ENCODE results near the gene KPNA6. TPM values are rescaled to one million over a fixed set of nuclear protein-coding genes. Genes with fewer than 3 reads are reported as not detected.
A peak's percentile ranks its signal among the peaks of the same experiment; 100 is the strongest.

KPNA6 gene
- total RNA-seq, 1 experiment from 2014 or later = 79.9 TPM

- DNase-seq (ENCODE audit: low read depth, low spot score) (no peak), ATAC-seq (0 out of 2 replicates have a peak, but pooled peaks have one; percentile 4)
- Histone ChIP-seq H3K27me3 (ENCODE audit: insufficient read depth, low read length) (no peaks in the 10 kb centered on the region), H3K4me3 (replicated peaks in 1 of 2; ENCODE audit: low read depth in 1 of 2, low read length in 2 of 2) (no peak within 1 kb of the TSS), H3K4me2 (ENCODE audit: low read length) (0 out of 2 replicates have a peak within 1 kb of the TSS, but pooled peaks have one; percentile 15), H3K9me3 (ENCODE audit: control insufficient read depth in 1 of 2, insufficient read depth in 1 of 2, low read depth in 1 of 2, low read length in 2 of 2) (no peaks in the 10 kb centered on the region), H3K36me3 (ENCODE audit: control insufficient read depth in 1 of 2, insufficient read depth in 2 of 2, low read length in 2 of 2) (peaks cover 0 to 11% of the 10 kb centered on the region in 2 experiments; a peak in 1 of 4 replicates), H4K20me1 (ENCODE audit: insufficient read depth) (no peaks in the 10 kb centered on the region), H3K4me1 (ENCODE audit: control insufficient read depth in 1 of 2, insufficient read depth in 2 of 2, low read length in 2 of 2) (peaks cover 6 to 25% of the 10 kb centered on the region in 2 experiments; a peak in 2 of 4 replicates), H3K27ac (ENCODE audit: low read depth, low read length) (no peak within 1 kb of the TSS), H2AFZ (ENCODE audit: low read depth, low read length, poor library complexity, severe bottlenecking) (no peak within 1 kb of the TSS), H3K79me2 (ENCODE audit: insufficient read depth, low read length) (peaks cover 19% of the 10 kb centered on the region; the same call in 1 of the 2 replicates), H3K9me2 (ENCODE audit: insufficient read depth) (no peaks in the 10 kb centered on the region), H3K9ac (ENCODE audit: low read length) (no peak within 1 kb of the TSS)
- RAD21 ChIA-PET (ENCODE audit: low non-redundant PET in 1 of 2, low total read pairs in 2 of 2, uncharacterized antibody in 2 of 2, unreplicated experiment in 2 of 2) = no interaction called here
- intact Hi-C loops (cut with micrococcal nuclease) = no loop called here
- peak; percentile 32; the same call in 1 of the 2 replicates for TF ChIP-seq POLR2AphosphoS5 (IDR thresholded peaks at IDR 0.05; ENCODE audit: low read depth, low read length)
- TF ChIP-seq CTCF (IDR thresholded peaks at IDR 0.05 in 2 of 3, conservative IDR thresholded peaks at IDR 0.05 in 1 of 3; ENCODE audit: borderline replicate concordance in 1 of 3, insufficient read depth in 1 of 3, low read depth in 2 of 3, low read length in 2 of 3) = no peak
- 0 out of 2 replicates have a peak, but pooled peaks have one; percentile 13 for TF ChIP-seq JUND (IDR thresholded peaks at IDR 0.05)
- POLR2A ChIA-PET = no interaction called here
- BruUV-seq (replicated peaks) = no TSS peak
- CTCF ChIA-PET = no interaction called here
Observed at GRCh38 chr1:32208891-32209328, 101.1 kb downstream of the KPNA6 start, which contains the start of gene DCDC2B. Gene DCDC2B (plus strand): TSS chr1:32209089. CDS start chr1:32209094, 5 bp downstream.
